ENCODE measurements around the gene KCNK18.

GRCh38 chr10:117216611-117217195, 19.4 kb downstream of the KCNK18 start:
- no peak for TF ChIP-seq POLR2A (IDR thresholded peaks at IDR 0.05)
- TF ChIP-seq, protein P1, sequence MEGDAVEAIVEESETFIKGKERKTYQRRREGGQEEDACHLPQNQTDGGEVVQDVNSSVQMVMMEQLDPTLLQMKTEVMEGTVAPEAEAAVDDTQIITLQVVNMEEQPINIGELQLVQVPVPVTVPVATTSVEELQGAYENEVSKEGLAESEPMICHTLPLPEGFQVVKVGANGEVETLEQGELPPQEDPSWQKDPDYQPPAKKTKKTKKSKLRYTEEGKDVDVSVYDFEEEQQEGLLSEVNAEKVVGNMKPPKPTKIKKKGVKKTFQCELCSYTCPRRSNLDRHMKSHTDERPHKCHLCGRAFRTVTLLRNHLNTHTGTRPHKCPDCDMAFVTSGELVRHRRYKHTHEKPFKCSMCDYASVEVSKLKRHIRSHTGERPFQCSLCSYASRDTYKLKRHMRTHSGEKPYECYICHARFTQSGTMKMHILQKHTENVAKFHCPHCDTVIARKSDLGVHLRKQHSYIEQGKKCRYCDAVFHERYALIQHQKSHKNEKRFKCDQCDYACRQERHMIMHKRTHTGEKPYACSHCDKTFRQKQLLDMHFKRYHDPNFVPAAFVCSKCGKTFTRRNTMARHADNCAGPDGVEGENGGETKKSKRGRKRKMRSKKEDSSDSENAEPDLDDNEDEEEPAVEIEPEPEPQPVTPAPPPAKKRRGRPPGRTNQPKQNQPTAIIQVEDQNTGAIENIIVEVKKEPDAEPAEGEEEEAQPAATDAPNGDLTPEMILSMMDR (IDR thresholded peaks at IDR 0.05), result peak in 1 of 3 donors; percentile 86
